Activated CD4-positive, alpha-beta T cell treated with anti-CD3 and anti-CD28 coated beads, Interleukin-2, amount 10 ng/mL, durations not matched to agents 7 days and 5 days (primary cell): Measurements from ENCODE around the gene BMPR2. TPM values are rescaled to one million over a fixed set of nuclear protein-coding genes. Genes with fewer than 3 reads are reported as not detected.
"Not testable (repeated sequence)": the region's sequence is repeated elsewhere in the genome, so short reads cannot be mapped to it uniquely, and the experiment has no call there.

Experiments
- CTCF ChIA-PET: fragments of 350-600 bp; sonication (Branson Sonifier 250); formaldehyde crosslinking; loops from one replicate; lab custom pipeline; 2021; ENCODE audit warnings: antibody characterized with exemption; lab: Charles Lee
- POLR2A ChIA-PET: fragments of 350-600 bp; sonication (Branson Sonifier 250); formaldehyde crosslinking; loops from one replicate; lab custom pipeline; 2021; ENCODE audit warnings: antibody characterized with exemption; lab: Charles Lee
- DNase-seq: peaks from one replicate; pipeline ENCODE4 v3.0.0-alpha.2; 2020
- H3K27ac Mint-ChIP-seq: one replicate; pipeline ENCODE4 v1.8.0; 2021; ENCODE audit warnings: mild to moderate bottlenecking, moderate library complexity, mixed read lengths
- H3K27me3 Mint-ChIP-seq: one replicate; pipeline ENCODE4 v1.8.0; 2021; ENCODE audit warnings: mixed read lengths
- H3K36me3 Mint-ChIP-seq: one replicate; pipeline ENCODE4 v1.8.0; 2021; ENCODE audit warnings: low read depth, mixed read lengths
- H3K4me1 Mint-ChIP-seq: one replicate; pipeline ENCODE4 v1.8.0; 2021; ENCODE audit warnings: mixed read lengths
- H3K4me3 Mint-ChIP-seq: one replicate; pipeline ENCODE4 v1.8.0; 2021; ENCODE audit warnings: mild to moderate bottlenecking, moderate library complexity, mixed read lengths
- H3K9me3 Mint-ChIP-seq: one replicate; pipeline ENCODE4 v1.8.0; 2021; ENCODE audit warnings: mixed read lengths
- total RNA-seq, 2 experiments: library from RNA; stranded (reverse); gene quantifications; one replicate each; pipeline ENCODE4 v1.2.3, GENCODE V29; 2021

BMPR2 gene
- total RNA-seq, 2 experiments from 2014 or later = 9.8 to 11.1 TPM

GRCh38 chr2:202490479-202490878, 114.4 kb downstream of the BMPR2 start:
- POLR2A ChIA-PET = no interaction called here
- no peak overlapping the region for H3K27ac Mint-ChIP-seq
- no peak for DNase-seq
- H3K9me3 Mint-ChIP-seq = no peaks in the 10 kb centered on the region
- no peaks in the 10 kb centered on the region for H3K36me3 Mint-ChIP-seq
- H3K27me3 Mint-ChIP-seq = no peaks in the 10 kb centered on the region
- CTCF ChIA-PET = no interaction called here
- no peaks in the 10 kb centered on the region for H3K4me1 Mint-ChIP-seq
- H3K4me3 Mint-ChIP-seq = no peak overlapping the region

GRCh38 chr2:202491514-202491913, 115.4 kb downstream of the BMPR2 start:
- Mint-ChIP-seq H3K4me3 (no peak overlapping the region), H3K9me3 (no peaks in the 10 kb centered on the region), H3K4me1 (no peaks in the 10 kb centered on the region), H3K36me3 (no peaks in the 10 kb centered on the region), H3K27me3 (no peaks in the 10 kb centered on the region), H3K27ac (no peak overlapping the region)
- ChIA-PET CTCF (no interaction called here), POLR2A (interaction anchor here (0.7 kb wide), 1 partner anchor 380 kb away, joined by 3 read pairs; no protein-coding TSS in a partner anchor)
- DNase-seq = no peak

GRCh38 chr2:202494300-202495229, 118.4 kb downstream of the BMPR2 start:
- H3K9me3 Mint-ChIP-seq = no peaks in the 10 kb centered on the region
- H3K36me3 Mint-ChIP-seq = no peaks in the 10 kb centered on the region
- no peak overlapping the region for H3K27ac Mint-ChIP-seq
- POLR2A ChIA-PET = no interaction called here
- no peaks in the 10 kb centered on the region for H3K4me1 Mint-ChIP-seq
- no peak overlapping the region for H3K4me3 Mint-ChIP-seq
- CTCF ChIA-PET = no interaction called here
- DNase-seq = no peak
- H3K27me3 Mint-ChIP-seq = no peaks in the 10 kb centered on the region

- Mint-ChIP-seq H3K4me1 (no peaks in the 10 kb centered on the region), H3K27me3 (no peaks in the 10 kb centered on the region), H3K36me3 (no peaks in the 10 kb centered on the region), H3K4me3 (no peak overlapping the region), H3K27ac (no peak overlapping the region), H3K9me3 (no peaks in the 10 kb centered on the region)
- POLR2A ChIA-PET = no interaction called here
- CTCF ChIA-PET = no interaction called here
- DNase-seq = no peak
Measured at GRCh38 chr2:202495230-202495604, 119.1 kb downstream of the BMPR2 start.

- DNase-seq, H3K9me3 Mint-ChIP-seq, H3K36me3 Mint-ChIP-seq, H3K27ac Mint-ChIP-seq, H3K4me3 Mint-ChIP-seq, H3K4me1 Mint-ChIP-seq, CTCF ChIA-PET, POLR2A ChIA-PET, H3K27me3 Mint-ChIP-seq: not testable (repeated sequence)
Measured at GRCh38 chr2:202496835-202497472, 120.8 kb downstream of the BMPR2 start.

GRCh38 chr2:202497473-202497866, 121.3 kb downstream of the BMPR2 start:
- H3K4me1 Mint-ChIP-seq, H3K27me3 Mint-ChIP-seq, H3K36me3 Mint-ChIP-seq, POLR2A ChIA-PET, H3K4me3 Mint-ChIP-seq, CTCF ChIA-PET, H3K9me3 Mint-ChIP-seq, H3K27ac Mint-ChIP-seq, DNase-seq: not testable (repeated sequence)

- H3K27me3 Mint-ChIP-seq, H3K36me3 Mint-ChIP-seq, H3K9me3 Mint-ChIP-seq, DNase-seq, H3K4me1 Mint-ChIP-seq, H3K4me3 Mint-ChIP-seq, POLR2A ChIA-PET, H3K27ac Mint-ChIP-seq, CTCF ChIA-PET: not testable (repeated sequence)
Measured at GRCh38 chr2:202499841-202500240, 123.7 kb downstream of the BMPR2 start.

- H3K9me3 Mint-ChIP-seq, CTCF ChIA-PET, H3K36me3 Mint-ChIP-seq, H3K4me1 Mint-ChIP-seq, POLR2A ChIA-PET, DNase-seq, H3K27ac Mint-ChIP-seq, H3K4me3 Mint-ChIP-seq, H3K27me3 Mint-ChIP-seq: not testable (repeated sequence)
Measured at GRCh38 chr2:202503276-202503675, 127.1 kb downstream of the BMPR2 start.

- POLR2A ChIA-PET = no interaction called here
- DNase-seq = no peak
- CTCF ChIA-PET = no interaction called here
- H3K27ac Mint-ChIP-seq = no peak overlapping the region
- H3K27me3 Mint-ChIP-seq = no peaks in the 10 kb centered on the region
- H3K4me1 Mint-ChIP-seq = no peaks in the 10 kb centered on the region
- no peaks in the 10 kb centered on the region for H3K9me3 Mint-ChIP-seq
- H3K36me3 Mint-ChIP-seq = peaks cover 2% of the 10 kb centered on the region
- H3K4me3 Mint-ChIP-seq = no peak overlapping the region
Measured at GRCh38 chr2:202508686-202509085, 132.6 kb downstream of the BMPR2 start.

GRCh38 chr2:202510911-202511310, 134.8 kb downstream of the BMPR2 start:
- POLR2A ChIA-PET = no interaction called here
- no peak for DNase-seq
- peaks cover 2% of the 10 kb centered on the region for H3K36me3 Mint-ChIP-seq

GRCh38 chr2:202512176-202512575, 136.0 kb downstream of the BMPR2 start:
- DNase-seq = no peak
- POLR2A ChIA-PET = no interaction called here
- no peaks in the 10 kb centered on the region for H3K9me3 Mint-ChIP-seq
- peaks cover 2% of the 10 kb centered on the region for H3K36me3 Mint-ChIP-seq
- H3K4me1 Mint-ChIP-seq = peaks cover 3% of the 10 kb centered on the region
- H3K27me3 Mint-ChIP-seq = no peaks in the 10 kb centered on the region
- H3K27ac Mint-ChIP-seq = no peak overlapping the region
- no peak overlapping the region for H3K4me3 Mint-ChIP-seq
- CTCF ChIA-PET = no interaction called here

More at GRCh38 chr2:202510911-202511310, 134.8 kb downstream of the BMPR2 start:
- Mint-ChIP-seq H3K9me3 (no peaks in the 10 kb centered on the region), H3K4me3 (no peak overlapping the region), H3K27ac (no peak overlapping the region), H3K4me1 (peaks cover 3% of the 10 kb centered on the region), H3K27me3 (no peaks in the 10 kb centered on the region)
- CTCF ChIA-PET = no interaction called here

GRCh38 chr2:202514732-202515131, 138.6 kb downstream of the BMPR2 start:
- Mint-ChIP-seq H3K27me3 (no peaks in the 10 kb centered on the region), H3K4me1 (peaks cover 3% of the 10 kb centered on the region), H3K36me3 (peaks cover 3% of the 10 kb centered on the region), H3K4me3 (no peak overlapping the region), H3K27ac (no peak overlapping the region), H3K9me3 (no peaks in the 10 kb centered on the region)
- ChIA-PET POLR2A (interaction anchor here (0.5 kb wide), 1 partner anchor 373 kb away, joined by 5 read pairs; no protein-coding TSS in a partner anchor), CTCF (no interaction called here)
- DNase-seq = no peak

GRCh38 chr2:202519453-202519852, 143.3 kb downstream of the BMPR2 start:
- no peak for DNase-seq
- ChIA-PET POLR2A (no interaction called here), CTCF (no interaction called here)
- Mint-ChIP-seq H3K27me3 (no peaks in the 10 kb centered on the region), H3K4me3 (no peak overlapping the region), H3K4me1 (peaks cover 3% of the 10 kb centered on the region), H3K9me3 (no peaks in the 10 kb centered on the region), H3K36me3 (peaks cover 8% of the 10 kb centered on the region), H3K27ac (no peak overlapping the region)
